Measurements from ENCODE around the gene FAM180B. TPM values are rescaled to one million over a fixed set of nuclear protein-coding genes. Genes with fewer than 3 reads are reported as not detected.

Gene FAM180B
- total and polyA plus RNA-seq, 4 donors = not detected

DNA sequence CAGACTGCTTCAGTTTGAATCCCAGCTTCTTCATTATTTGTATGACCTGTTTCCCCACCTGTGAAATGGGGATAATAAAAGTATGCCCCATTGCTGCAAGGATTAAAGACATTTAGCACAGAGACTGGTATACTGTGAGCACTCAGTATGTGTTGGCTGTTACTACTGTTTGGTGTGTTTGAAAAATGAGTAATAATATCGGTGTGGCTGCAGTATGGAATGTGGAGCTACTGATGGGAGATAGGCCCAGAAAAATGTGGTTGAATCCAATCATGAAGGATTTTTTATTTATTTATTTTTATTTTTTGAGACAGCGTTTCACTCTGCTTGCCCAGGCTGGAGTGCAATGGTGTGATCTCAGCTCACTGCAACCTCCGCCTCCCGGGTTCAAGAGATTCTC is 16.8 kb downstream of the FAM180B start:
- H3K9ac ChIP-seq (ENCODE audit: low read depth in 1 of 2, low read length in 2 of 2) = no peak overlapping the region
- H3K4me1 ChIP-seq (ENCODE audit: control insufficient read depth in 4 of 4, insufficient read depth in 4 of 4, low read length in 3 of 4) = no peaks in the 10 kb centered on the region
- H3K36me3 ChIP-seq (ENCODE audit: control insufficient read depth in 4 of 4, insufficient read depth in 3 of 4, low read depth in 1 of 4, low read length in 3 of 4) = peaks cover 0 to 5% (median 0%) of the 10 kb centered on the region in 4 donors
- H3K27ac ChIP-seq (ENCODE audit: low read depth in 1 of 2, low read length in 2 of 2) = no peak overlapping the region
- no peak for DNase-seq (ENCODE audit: low spot score)
- H3K27me3 ChIP-seq (ENCODE audit: control insufficient read depth in 4 of 4, insufficient read depth in 4 of 4, low read length in 3 of 4) = no peaks in the 10 kb centered on the region
- H3K9me3 ChIP-seq (ENCODE audit: control insufficient read depth in 4 of 4, low read length in 3 of 4) = no peaks in the 10 kb centered on the region
- TF ChIP-seq GABPA (IDR thresholded peaks at IDR 0.05 in 1 of 2, conservative IDR thresholded peaks at IDR 0.05 in 1 of 2) (no peak), YY1 (IDR thresholded peaks at IDR 0.05) (no peak), TAF1 (conservative IDR thresholded peaks at IDR 0.05) (no peak), EGR1 (IDR thresholded peaks at IDR 0.05; ENCODE audit: low read depth in 2 of 2) (no peak), HNF4A (conservative IDR thresholded peaks at IDR 0.05) (no peak), FOXA2 (IDR thresholded peaks at IDR 0.05) (no peak)
- TF ChIP-seq, protein P1, sequence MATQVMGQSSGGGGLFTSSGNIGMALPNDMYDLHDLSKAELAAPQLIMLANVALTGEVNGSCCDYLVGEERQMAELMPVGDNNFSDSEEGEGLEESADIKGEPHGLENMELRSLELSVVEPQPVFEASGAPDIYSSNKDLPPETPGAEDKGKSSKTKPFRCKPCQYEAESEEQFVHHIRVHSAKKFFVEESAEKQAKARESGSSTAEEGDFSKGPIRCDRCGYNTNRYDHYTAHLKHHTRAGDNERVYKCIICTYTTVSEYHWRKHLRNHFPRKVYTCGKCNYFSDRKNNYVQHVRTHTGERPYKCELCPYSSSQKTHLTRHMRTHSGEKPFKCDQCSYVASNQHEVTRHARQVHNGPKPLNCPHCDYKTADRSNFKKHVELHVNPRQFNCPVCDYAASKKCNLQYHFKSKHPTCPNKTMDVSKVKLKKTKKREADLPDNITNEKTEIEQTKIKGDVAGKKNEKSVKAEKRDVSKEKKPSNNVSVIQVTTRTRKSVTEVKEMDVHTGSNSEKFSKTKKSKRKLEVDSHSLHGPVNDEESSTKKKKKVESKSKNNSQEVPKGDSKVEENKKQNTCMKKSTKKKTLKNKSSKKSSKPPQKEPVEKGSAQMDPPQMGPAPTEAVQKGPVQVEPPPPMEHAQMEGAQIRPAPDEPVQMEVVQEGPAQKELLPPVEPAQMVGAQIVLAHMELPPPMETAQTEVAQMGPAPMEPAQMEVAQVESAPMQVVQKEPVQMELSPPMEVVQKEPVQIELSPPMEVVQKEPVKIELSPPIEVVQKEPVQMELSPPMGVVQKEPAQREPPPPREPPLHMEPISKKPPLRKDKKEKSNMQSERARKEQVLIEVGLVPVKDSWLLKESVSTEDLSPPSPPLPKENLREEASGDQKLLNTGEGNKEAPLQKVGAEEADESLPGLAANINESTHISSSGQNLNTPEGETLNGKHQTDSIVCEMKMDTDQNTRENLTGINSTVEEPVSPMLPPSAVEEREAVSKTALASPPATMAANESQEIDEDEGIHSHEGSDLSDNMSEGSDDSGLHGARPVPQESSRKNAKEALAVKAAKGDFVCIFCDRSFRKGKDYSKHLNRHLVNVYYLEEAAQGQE (IDR thresholded peaks at IDR 0.05) = no peak
- TF ChIP-seq, protein P2, sequence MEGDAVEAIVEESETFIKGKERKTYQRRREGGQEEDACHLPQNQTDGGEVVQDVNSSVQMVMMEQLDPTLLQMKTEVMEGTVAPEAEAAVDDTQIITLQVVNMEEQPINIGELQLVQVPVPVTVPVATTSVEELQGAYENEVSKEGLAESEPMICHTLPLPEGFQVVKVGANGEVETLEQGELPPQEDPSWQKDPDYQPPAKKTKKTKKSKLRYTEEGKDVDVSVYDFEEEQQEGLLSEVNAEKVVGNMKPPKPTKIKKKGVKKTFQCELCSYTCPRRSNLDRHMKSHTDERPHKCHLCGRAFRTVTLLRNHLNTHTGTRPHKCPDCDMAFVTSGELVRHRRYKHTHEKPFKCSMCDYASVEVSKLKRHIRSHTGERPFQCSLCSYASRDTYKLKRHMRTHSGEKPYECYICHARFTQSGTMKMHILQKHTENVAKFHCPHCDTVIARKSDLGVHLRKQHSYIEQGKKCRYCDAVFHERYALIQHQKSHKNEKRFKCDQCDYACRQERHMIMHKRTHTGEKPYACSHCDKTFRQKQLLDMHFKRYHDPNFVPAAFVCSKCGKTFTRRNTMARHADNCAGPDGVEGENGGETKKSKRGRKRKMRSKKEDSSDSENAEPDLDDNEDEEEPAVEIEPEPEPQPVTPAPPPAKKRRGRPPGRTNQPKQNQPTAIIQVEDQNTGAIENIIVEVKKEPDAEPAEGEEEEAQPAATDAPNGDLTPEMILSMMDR (IDR thresholded peaks at IDR 0.05; ENCODE audit: low read depth, low read length, missing input control) = no peak
- TF ChIP-seq, protein P3, sequence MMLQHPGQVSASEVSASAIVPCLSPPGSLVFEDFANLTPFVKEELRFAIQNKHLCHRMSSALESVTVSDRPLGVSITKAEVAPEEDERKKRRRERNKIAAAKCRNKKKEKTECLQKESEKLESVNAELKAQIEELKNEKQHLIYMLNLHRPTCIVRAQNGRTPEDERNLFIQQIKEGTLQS (IDR thresholded peaks at IDR 0.05) = no peak
- no peak overlapping the region for H3K4me3 ChIP-seq (ENCODE audit: low read depth in 1 of 3, low read length in 3 of 3)
- 95% methylated on average over 4 of the region's 4 CpGs for WGBS

DNA sequence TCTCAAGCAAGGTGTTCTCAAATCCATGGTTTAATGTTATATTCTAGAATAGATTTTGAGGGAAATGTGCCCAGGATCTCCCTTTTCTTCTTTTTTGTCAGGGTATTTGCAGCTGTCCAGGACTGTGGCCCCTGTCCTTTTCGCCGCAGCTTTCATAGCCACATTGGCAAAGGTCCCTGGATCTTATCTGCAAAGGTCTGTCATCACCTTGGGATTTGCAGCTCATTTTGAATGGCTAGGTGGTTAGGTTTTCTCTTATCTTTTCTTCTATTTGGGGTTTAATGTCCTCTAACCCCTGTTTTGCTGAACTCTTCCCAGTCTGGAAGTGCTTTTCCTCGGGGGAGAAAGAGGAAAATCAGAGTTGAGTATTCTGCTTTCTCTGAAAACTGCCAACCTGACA is 19.4 kb downstream of the FAM180B start:
- H3K4me3 ChIP-seq (ENCODE audit: low read depth in 1 of 3, low read length in 3 of 3) = no peak overlapping the region
- H3K9me3 ChIP-seq (ENCODE audit: control insufficient read depth in 4 of 4, low read length in 3 of 4) = no peaks in the 10 kb centered on the region
- H3K36me3 ChIP-seq (ENCODE audit: control insufficient read depth in 4 of 4, insufficient read depth in 3 of 4, low read depth in 1 of 4, low read length in 3 of 4) = peaks cover 0 to 8% (median 2%) of the 10 kb centered on the region in 4 donors
- no peak overlapping the region for H3K27ac ChIP-seq (ENCODE audit: low read depth in 1 of 2, low read length in 2 of 2)
- no peaks in the 10 kb centered on the region for H3K4me1 ChIP-seq (ENCODE audit: control insufficient read depth in 4 of 4, insufficient read depth in 4 of 4, low read length in 3 of 4)
- TF ChIP-seq FOXA2 (IDR thresholded peaks at IDR 0.05) = no peak
- TF ChIP-seq HNF4A (conservative IDR thresholded peaks at IDR 0.05) = no peak
- TF ChIP-seq RXRA (IDR thresholded peaks at IDR 0.05) = no peak
- TF ChIP-seq SP1 (IDR thresholded peaks at IDR 0.05) = no peak
- no peak for TF ChIP-seq RAD21 (IDR thresholded peaks at IDR 0.05)
- no peak for TF ChIP-seq FOXA1 (IDR thresholded peaks at IDR 0.05)
- no peaks in the 10 kb centered on the region for H3K27me3 ChIP-seq (ENCODE audit: control insufficient read depth in 4 of 4, insufficient read depth in 4 of 4, low read length in 3 of 4)
- H3K9ac ChIP-seq (ENCODE audit: low read depth in 1 of 2, low read length in 2 of 2) = no peak overlapping the region
- WGBS = 80% methylated on average over 3 of the region's 3 CpGs
- DNase-seq (ENCODE audit: low spot score) = no peak

DNA sequence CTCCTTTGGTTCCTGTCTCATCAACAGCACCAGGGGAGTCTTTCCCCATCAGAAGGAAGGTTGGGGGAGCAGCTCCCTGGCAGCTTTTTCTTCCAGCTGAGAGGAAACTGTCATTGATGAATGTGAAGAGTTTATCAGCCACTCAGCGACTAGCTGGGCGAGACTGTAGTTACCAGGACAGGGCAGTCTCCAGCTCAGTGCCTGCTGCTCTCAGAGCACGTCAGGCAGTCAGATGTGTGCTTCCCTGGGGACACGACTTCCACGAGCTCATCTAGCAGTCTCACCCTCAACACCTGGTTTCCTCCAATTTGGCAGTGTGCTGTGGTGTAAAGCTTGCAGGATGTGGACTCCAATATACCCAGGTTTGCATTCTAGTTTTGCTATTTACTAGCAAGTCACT is 20.3 kb downstream of the FAM180B start:
- Histone ChIP-seq H3K36me3 (ENCODE audit: control insufficient read depth in 4 of 4, insufficient read depth in 3 of 4, low read depth in 1 of 4, low read length in 3 of 4) (peaks cover 0 to 12% (median 6%) of the 10 kb centered on the region in 4 donors), H3K9ac (ENCODE audit: low read depth in 1 of 2, low read length in 2 of 2) (no peak overlapping the region), H3K27ac (ENCODE audit: low read depth in 1 of 2, low read length in 2 of 2) (no peak overlapping the region), H3K4me1 (ENCODE audit: control insufficient read depth in 4 of 4, insufficient read depth in 4 of 4, low read length in 3 of 4) (no peaks in the 10 kb centered on the region), H3K4me3 (ENCODE audit: low read depth in 1 of 3, low read length in 3 of 3) (no peak overlapping the region), H3K27me3 (ENCODE audit: control insufficient read depth in 4 of 4, insufficient read depth in 4 of 4, low read length in 3 of 4) (no peaks in the 10 kb centered on the region), H3K9me3 (ENCODE audit: control insufficient read depth in 4 of 4, low read length in 3 of 4) (no peaks in the 10 kb centered on the region)
- WGBS = 80% methylated on average over 5 of the region's 5 CpGs
- DNase-seq (ENCODE audit: low spot score) = no peak
- no peak for TF ChIP-seq SP1 (IDR thresholded peaks at IDR 0.05)
- no peak for TF ChIP-seq EGR1 (IDR thresholded peaks at IDR 0.05; ENCODE audit: low read depth in 2 of 2)
- TF ChIP-seq, protein P4, sequence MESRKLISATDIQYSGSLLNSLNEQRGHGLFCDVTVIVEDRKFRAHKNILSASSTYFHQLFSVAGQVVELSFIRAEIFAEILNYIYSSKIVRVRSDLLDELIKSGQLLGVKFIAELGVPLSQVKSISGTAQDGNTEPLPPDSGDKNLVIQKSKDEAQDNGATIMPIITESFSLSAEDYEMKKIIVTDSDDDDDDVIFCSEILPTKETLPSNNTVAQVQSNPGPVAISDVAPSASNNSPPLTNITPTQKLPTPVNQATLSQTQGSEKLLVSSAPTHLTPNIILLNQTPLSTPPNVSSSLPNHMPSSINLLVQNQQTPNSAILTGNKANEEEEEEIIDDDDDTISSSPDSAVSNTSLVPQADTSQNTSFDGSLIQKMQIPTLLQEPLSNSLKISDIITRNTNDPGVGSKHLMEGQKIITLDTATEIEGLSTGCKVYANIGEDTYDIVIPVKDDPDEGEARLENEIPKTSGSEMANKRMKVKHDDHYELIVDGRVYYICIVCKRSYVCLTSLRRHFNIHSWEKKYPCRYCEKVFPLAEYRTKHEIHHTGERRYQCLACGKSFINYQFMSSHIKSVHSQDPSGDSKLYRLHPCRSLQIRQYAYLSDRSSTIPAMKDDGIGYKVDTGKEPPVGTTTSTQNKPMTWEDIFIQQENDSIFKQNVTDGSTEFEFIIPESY (IDR thresholded peaks at IDR 0.05) = no peak
- no peak for TF ChIP-seq YY1 (IDR thresholded peaks at IDR 0.05)
- TF ChIP-seq FOXA2 (IDR thresholded peaks at IDR 0.05) = no peak
- no peak for TF ChIP-seq RAD21 (IDR thresholded peaks at IDR 0.05)
- TF ChIP-seq, protein P2 (IDR thresholded peaks at IDR 0.05; ENCODE audit: low read depth, low read length, missing input control) = no peak
- TF ChIP-seq JUND (IDR thresholded peaks at IDR 0.05) = no peak
- TF ChIP-seq, protein P3 (IDR thresholded peaks at IDR 0.05) = no peak
- TF ChIP-seq NR2F2 (IDR thresholded peaks at IDR 0.05) = no peak
- TF ChIP-seq RXRA (IDR thresholded peaks at IDR 0.05) = no peak
- no peak for TF ChIP-seq TAF1 (conservative IDR thresholded peaks at IDR 0.05)
